HFFc6 (cell line): ENCODE results near the gene MTA1. TPM values are rescaled to one million over a fixed set of nuclear protein-coding genes. Genes with fewer than 3 reads are reported as not detected.

ENCODE experiments used
- DNase-seq: peaks from one replicate; pipeline ENCODE4 v3.0.0-alpha.2; 2018
- H3K27ac Mint-ChIP-seq: 2 replicates; pipeline ENCODE4 v1.8.0; 2020; ENCODE audit warnings: mild to moderate bottlenecking, mixed read lengths
- H3K27me3 Mint-ChIP-seq: 2 replicates; pipeline ENCODE4 v1.8.0; 2021; ENCODE audit warnings: mild to moderate bottlenecking, moderate library complexity, mixed read lengths; ENCODE audit not compliant: insufficient read depth
- H3K36me3 Mint-ChIP-seq: 2 replicates; pipeline ENCODE4 v1.8.0; 2021; ENCODE audit warnings: low read depth, mixed read lengths
- H3K4me1 Mint-ChIP-seq: 2 replicates; pipeline ENCODE4 v1.8.0; 2020; ENCODE audit warnings: low read depth, mixed read lengths
- H3K4me3 Mint-ChIP-seq: 2 replicates; pipeline ENCODE4 v1.8.0; 2020; ENCODE audit warnings: mild to moderate bottlenecking, moderate library complexity, mixed read lengths
- H3K9me3 Mint-ChIP-seq: 2 replicates; pipeline ENCODE4 v1.8.0; 2020; ENCODE audit warnings: mild to moderate bottlenecking, mixed read lengths
- CTCF ChIP-seq: fragments of 200-600 bp; sonication (generic); IDR thresholded peaks from 2 replicates; pipeline ENCODE4 v1.5.0; 2021; ENCODE audit warnings: antibody characterized with exemption, mild to moderate bottlenecking
- total RNA-seq, 6 experiments: library from RNA; stranded (reverse); fragmentation: NEBNext Ultra II Directional; extraction: Animal tissue kit (Norgen Biotek cat#: 25700); gene quantifications; 2 replicates in 1 of 6; 3 replicates in 5 of 6; pipeline ENCODE4 v1.2.3, GENCODE V29; 2021

The MTA1 gene
- total RNA-seq, 6 experiments from 2014 or later, result 67.5 to 71.3 (median 69.2) TPM

- H3K4me1 Mint-ChIP-seq, result no peaks in the 10 kb centered on the region
- H3K4me3 Mint-ChIP-seq, result no peak overlapping the region
- TF ChIP-seq CTCF, result no peak
- H3K27ac Mint-ChIP-seq, result no peak overlapping the region
- DNase-seq, result no peak
- no peaks in the 10 kb centered on the region for H3K9me3 Mint-ChIP-seq
- H3K36me3 Mint-ChIP-seq, result peaks cover 15% of the 10 kb centered on the region; the same call in 1 of the 2 replicates
- H3K27me3 Mint-ChIP-seq, result peaks cover 6% of the 10 kb centered on the region; the same call in 1 of the 2 replicates
Observed at GRCh38 chr14:105450864-105451720, 31.5 kb downstream of the MTA1 start.

GRCh38 chr14:105452963-105453362 lies 33.3 kb downstream of the MTA1 start:
- no peak for TF ChIP-seq CTCF
- Mint-ChIP-seq H3K4me1 (no peaks in the 10 kb centered on the region), H3K27ac (no peak overlapping the region)

DNA sequence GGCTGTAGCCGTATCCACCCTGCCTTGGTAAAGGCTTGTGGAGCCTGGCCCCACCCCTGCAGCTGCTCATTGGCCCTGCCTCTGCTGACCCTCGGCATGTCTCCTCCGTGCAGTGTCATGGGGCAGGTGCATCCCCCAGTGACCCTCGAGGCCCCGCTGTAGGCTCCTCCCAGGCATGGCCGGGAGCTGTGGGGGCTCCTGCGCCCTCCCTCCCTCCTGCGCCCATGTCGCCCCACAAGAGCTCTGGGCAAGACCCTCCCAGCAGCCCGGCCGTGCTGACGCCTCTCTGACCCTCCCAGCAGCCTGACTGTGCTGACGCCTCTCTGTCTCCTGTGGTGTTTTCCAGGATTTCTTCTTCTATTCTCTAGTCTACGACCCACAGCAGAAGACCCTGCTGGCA lies 34.2 kb downstream of the MTA1 start:
- Mint-ChIP-seq H3K36me3 (peaks cover 15% of the 10 kb centered on the region; the same call in 1 of the 2 replicates), H3K4me1 (no peaks in the 10 kb centered on the region)

More at GRCh38 chr14:105452963-105453362, 33.3 kb downstream of the MTA1 start:
- no peak for DNase-seq
- H3K9me3 Mint-ChIP-seq, result no peaks in the 10 kb centered on the region
- H3K4me3 Mint-ChIP-seq, result no peak overlapping the region
- H3K27me3 Mint-ChIP-seq, result peaks cover 4% of the 10 kb centered on the region; the same call in 1 of the 2 replicates
- peaks cover 15% of the 10 kb centered on the region; the same call in 1 of the 2 replicates for H3K36me3 Mint-ChIP-seq

GRCh38 chr14:105455086-105455640 lies 35.5 kb downstream of the MTA1 start:
- Mint-ChIP-seq H3K27me3 (peaks cover 4% of the 10 kb centered on the region; the same call in 1 of the 2 replicates), H3K4me1 (no peaks in the 10 kb centered on the region), H3K4me3 (no peak overlapping the region), H3K36me3 (peaks cover 15% of the 10 kb centered on the region; the same call in 1 of the 2 replicates), H3K27ac (no peak overlapping the region), H3K9me3 (no peaks in the 10 kb centered on the region)
- no peak for TF ChIP-seq CTCF
- DNase-seq, result no peak

More for the DNA sequence above, 34.2 kb downstream of the MTA1 start:
- TF ChIP-seq CTCF, result no peak
- Mint-ChIP-seq H3K27me3 (peaks cover 4% of the 10 kb centered on the region; the same call in 1 of the 2 replicates), H3K27ac (no peak overlapping the region), H3K4me3 (no peak overlapping the region), H3K9me3 (no peaks in the 10 kb centered on the region)
- no peak for DNase-seq

DNA sequence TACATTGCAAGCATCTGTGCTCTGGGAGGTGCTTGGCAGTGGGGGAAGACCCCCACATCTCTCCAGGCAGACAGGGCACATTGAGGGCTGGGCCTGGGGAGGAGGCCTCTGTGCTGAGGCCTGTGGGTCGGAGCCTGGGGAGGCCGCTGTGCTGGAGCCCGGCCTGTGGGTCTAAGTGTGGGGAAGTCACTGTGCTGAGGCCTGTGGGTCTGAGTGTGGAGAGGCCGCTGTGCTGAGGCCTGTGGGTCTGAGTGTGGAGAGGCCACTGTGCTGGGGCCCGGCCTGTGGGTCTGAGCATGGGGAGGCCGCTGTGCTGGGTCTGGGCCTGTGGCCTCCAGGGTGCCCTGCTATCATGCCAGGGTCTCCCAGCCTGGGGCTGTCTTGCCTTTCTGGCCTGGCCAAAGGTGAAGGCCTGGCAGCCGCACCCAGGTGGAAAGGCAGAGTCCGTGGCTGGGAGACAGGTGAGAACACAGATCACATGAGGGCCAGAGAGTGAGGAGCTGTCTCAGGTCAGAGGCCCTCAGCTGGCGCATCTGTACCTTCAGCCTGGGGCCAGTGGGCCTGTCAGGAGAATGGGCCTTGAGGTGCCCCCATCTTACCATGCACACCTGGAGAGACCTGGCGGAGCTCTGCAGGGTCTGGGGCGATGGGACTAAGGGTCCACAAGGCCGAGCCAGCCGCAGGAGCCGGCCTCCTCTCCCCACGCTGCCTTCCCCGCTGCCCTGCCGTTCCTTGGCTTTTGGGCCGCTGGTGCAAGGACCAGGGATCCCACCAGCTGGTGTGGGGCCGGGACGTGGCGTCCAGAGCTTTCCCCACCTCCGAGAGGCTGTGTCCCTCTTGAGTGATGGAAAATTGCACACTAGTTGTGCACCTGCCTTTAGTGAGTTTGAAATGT lies 36.4 kb downstream of the MTA1 start:
- H3K4me3 Mint-ChIP-seq, result no peak overlapping the region
- peaks cover 15% of the 10 kb centered on the region; the same call in 1 of the 2 replicates for H3K36me3 Mint-ChIP-seq
- no peaks in the 10 kb centered on the region for H3K4me1 Mint-ChIP-seq
- peaks cover 4% of the 10 kb centered on the region; the same call in 1 of the 2 replicates for H3K27me3 Mint-ChIP-seq
- no peak for DNase-seq
- H3K27ac Mint-ChIP-seq, result no peak overlapping the region
- TF ChIP-seq CTCF, result no peak
- H3K9me3 Mint-ChIP-seq, result no peaks in the 10 kb centered on the region
